Fibroblast of lung (primary cell): Measurements from ENCODE around the gene ANKRD65. TPM values are rescaled to one million over a fixed set of nuclear protein-coding genes. Genes with fewer than 3 reads are reported as not detected.

ENCODE experiments used
- DNase-seq, 2 donors: peaks; one replicate each; pipeline versions ENCODE4 v3.0.0 to v3.0.0-alpha.2; 2010; ENCODE audit warnings: low read depth in 2 of 2
- H2AFZ ChIP-seq: 2 replicates; pipeline ENCODE4 v1.5.1; 2012; ENCODE audit warnings: low read length, control low read depth, inconsistent platforms
- H3K27ac ChIP-seq: 2 replicates; pipeline ENCODE4 v1.5.1; 2011; ENCODE audit warnings: low read length, control low read depth; ENCODE audit not compliant: insufficient read depth
- H3K27me3 ChIP-seq: 2 replicates; pipeline ENCODE4 v1.5.1; 2011; ENCODE audit warnings: mild to moderate bottlenecking, low read length; ENCODE audit not compliant: control insufficient read depth, insufficient read depth
- H3K36me3 ChIP-seq: 2 replicates; pipeline ENCODE4 v1.5.1; 2011; ENCODE audit warnings: low read length; ENCODE audit not compliant: control insufficient read depth, insufficient read depth
- H3K4me1 ChIP-seq: 2 replicates; pipeline ENCODE4 v1.5.1; 2011; ENCODE audit warnings: low read length; ENCODE audit not compliant: control insufficient read depth, insufficient read depth; ENCODE audit errors: extremely low read depth
- H3K4me2 ChIP-seq: 2 replicates; pipeline ENCODE4 v1.5.1; 2011; ENCODE audit warnings: low read length, control low read depth; ENCODE audit not compliant: insufficient read depth; ENCODE audit errors: extremely low read depth
- H3K4me3 ChIP-seq, 4 experiments: fragments of 200-600 bp in 1 of 4; sonication (generic) in 1 of 4; replicated peaks in 1 of 4; 2 replicates each; pipeline ENCODE4 v1.5.1; 2011 to 2016; ENCODE audit warnings: low read length in 4 of 4, low read depth in 3 of 4, mild to moderate bottlenecking in 3 of 4, control low read depth in 2 of 4, inconsistent platforms in 1 of 4, mixed read lengths in 1 of 4; ENCODE audit not compliant: insufficient read depth in 1 of 4; ENCODE audit errors: control extremely low read depth in 1 of 4
- H3K79me2 ChIP-seq: 2 replicates; pipeline ENCODE4 v1.5.1; 2012; ENCODE audit warnings: mild to moderate bottlenecking, low read length, inconsistent platforms; ENCODE audit not compliant: control insufficient read depth, insufficient read depth
- H3K9ac ChIP-seq: 2 replicates; pipeline ENCODE4 v1.5.1; 2011; ENCODE audit warnings: mild to moderate bottlenecking, low read length, control low read depth; ENCODE audit not compliant: insufficient read depth
- H3K9me3 ChIP-seq: 2 replicates; pipeline ENCODE4 v1.5.1; 2012; ENCODE audit warnings: low read depth, low read length; ENCODE audit not compliant: control insufficient read depth, insufficient read depth
- H4K20me1 ChIP-seq: 2 replicates; pipeline ENCODE4 v1.5.1; 2011; ENCODE audit warnings: low read length; ENCODE audit not compliant: control insufficient read depth, insufficient read depth; ENCODE audit errors: extremely low read depth
- CTCF ChIP-seq, 2 donors: IDR thresholded peaks in 1 of 2; conservative IDR thresholded peaks in 1 of 2; 1 replicate in 1 of 2; 2 replicates in 1 of 2; pipeline ENCODE4 v1.5.1; 2011 to 2012; ENCODE audit warnings: low read length in 2 of 2, control low read depth in 1 of 2, inconsistent platforms in 1 of 2, low read depth in 1 of 2, mild to moderate bottlenecking in 1 of 2
- EZH2 ChIP-seq: IDR thresholded peaks from 2 replicates; pipeline ENCODE4 v1.5.1; 2012; ENCODE audit warnings: low read length, control low read depth, mild to moderate bottlenecking; ENCODE audit errors: missing control alignments
- polyA plus RNA-seq, 2 donors: library from polyadenylated mRNA; depleted of rRNA in 1 of 2; stranded (reverse) in 1 of 2; unstranded in 1 of 2; fragments of >200 nt; gene quantifications; 2 replicates each; pipeline ENCODE4 v1.2.1, GENCODE V29; 2011 to 2012; ENCODE audit warnings: missing spikeins in 1 of 2
- total RNA-seq: library from RNA; depleted of rRNA; stranded (reverse); fragments of >200 nt; gene quantifications from 2 replicates; pipeline ENCODE4 v1.2.1, GENCODE V29; 2014

Gene ANKRD65
- total and polyA plus RNA-seq, 2 donors (not counting 1 experiment from before 2014, with no cell fraction given), result 0.84 to 2.0 TPM

- DNase-seq, result no peak
- Histone ChIP-seq H4K20me1 (no peaks in the 10 kb centered on the region), H3K27ac (no peak overlapping the region), H3K79me2 (peaks cover 2% of the 10 kb centered on the region), H3K27me3 (no peaks in the 10 kb centered on the region), H2AFZ (no peak overlapping the region), H3K4me3 (no peak overlapping the region), H3K4me1 (no peaks in the 10 kb centered on the region), H3K9ac (no peak overlapping the region), H3K4me2 (no peak overlapping the region), H3K9me3 (no peaks in the 10 kb centered on the region), H3K36me3 (peaks cover 34% of the 10 kb centered on the region)
- TF ChIP-seq CTCF (conservative IDR thresholded peaks at IDR 0.05 in 1 of 2, IDR thresholded peaks at IDR 0.05 in 1 of 2; ENCODE audit: low read depth in 1 of 2, low read length in 2 of 2), result no peak
- TF ChIP-seq EZH2, result no peak
Observed at GRCh38 chr1:1388078-1388472, 33.0 kb downstream of the ANKRD65 start.

- no peaks in the 10 kb centered on the region for H4K20me1 ChIP-seq
Observed at GRCh38 chr1:1387098-1388077, 33.7 kb downstream of the ANKRD65 start.

More at GRCh38 chr1:1387098-1388077, 33.7 kb downstream of the ANKRD65 start:
- no peak overlapping the region for H3K4me3 ChIP-seq
- H3K27ac ChIP-seq, result no peak overlapping the region
- no peak overlapping the region for H3K4me2 ChIP-seq
- no peaks in the 10 kb centered on the region for H3K4me1 ChIP-seq
- no peaks in the 10 kb centered on the region for H3K27me3 ChIP-seq
- H3K36me3 ChIP-seq, result peaks cover 31% of the 10 kb centered on the region
- no peak overlapping the region for H3K9ac ChIP-seq
- H3K9me3 ChIP-seq, result no peaks in the 10 kb centered on the region
- TF ChIP-seq CTCF (conservative IDR thresholded peaks at IDR 0.05 in 1 of 2, IDR thresholded peaks at IDR 0.05 in 1 of 2; ENCODE audit: low read depth in 1 of 2, low read length in 2 of 2), result no peak
- TF ChIP-seq EZH2, result no peak
- DNase-seq, result no peak
- H2AFZ ChIP-seq, result no peak overlapping the region
- no peaks in the 10 kb centered on the region for H3K79me2 ChIP-seq
